Thyroid gland (tissue), 4 donors: ENCODE results near the gene SIM1. TPM values are rescaled to one million over a fixed set of nuclear protein-coding genes. Genes with fewer than 3 reads are reported as not detected.

ENCODE experiments used
- DNase-seq, 2 donors: peaks; one replicate each; pipeline ENCODE4 v3.0.0-alpha.2; 2019
- H3K27ac ChIP-seq, 3 donors: fragments of 200-600 bp; sonication (generic); 1 replicate in 2 of 3; 2 replicates in 1 of 3; pipeline ENCODE4 v1.5.1; 2016 to 2019; ENCODE audit warnings: mild to moderate bottlenecking in 1 of 3, moderate library complexity in 1 of 3
- H3K27me3 ChIP-seq: fragments of 200-600 bp; sonication (generic); one replicate; pipeline ENCODE4 v1.5.1; 2019
- H3K36me3 ChIP-seq, 2 donors: fragments of 200-600 bp; sonication (generic); one replicate each; pipeline ENCODE4 v1.5.1; 2016 to 2019
- H3K4me1 ChIP-seq, 2 donors: fragments of 200-600 bp; sonication (generic); one replicate each; pipeline ENCODE4 v1.5.1; 2017 to 2019
- H3K4me3 ChIP-seq, 3 donors: fragments of 200-600 bp; sonication (generic); replicated peaks in 1 of 3; 1 replicate in 2 of 3; 2 replicates in 1 of 3; pipeline ENCODE4 v1.5.1; 2016; ENCODE audit warnings: mild to moderate bottlenecking in 1 of 3
- H3K9me3 ChIP-seq: fragments of 200-600 bp; sonication (generic); one replicate; pipeline ENCODE4 v1.5.1; 2017
- POLR2A ChIP-seq, 2 donors: fragments of 450-650 bp; IDR thresholded peaks; one replicate each; pipeline ENCODE4 v1.6.1; 2017; ENCODE audit warnings: antibody characterized with exemption in 2 of 2, mild to moderate bottlenecking in 2 of 2, moderate library complexity in 1 of 2
- WGBS, 2 donors: methylation state at CpG; one replicate each; pipeline ENCODE4 v1.1.5; 2017; 5-methylcytosine and 5-hydroxymethylcytosine counted together
- intact Hi-C: fragments of 100-400 bp; cut with DNase I; formaldehyde crosslinking; loops from one replicate; pipeline ENCODE4 v1.15.1; 2023
- total RNA-seq, 4 donors: library from RNA; depleted of rRNA; stranded (reverse); fragments of >200 nt; gene quantifications; one replicate each; pipeline ENCODE4 v1.2.3, GENCODE V29; 2016
- TF ChIP-seq, protein P1 (sequence below), 6 experiments: fragments of 200-600 bp in 3 of 6; fragments of 450-650 bp in 3 of 6; sonication (generic) in 3 of 6; IDR thresholded peaks; one replicate each; pipeline ENCODE4 v1.5.1; 2016 to 2019; ENCODE audit warnings: antibody characterized with exemption in 6 of 6, mild to moderate bottlenecking in 2 of 6, inconsistent platforms in 1 of 6, moderate library complexity in 1 of 6

SIM1 gene
- total RNA-seq, 4 donors from 2014 or later: not detected

DNA sequence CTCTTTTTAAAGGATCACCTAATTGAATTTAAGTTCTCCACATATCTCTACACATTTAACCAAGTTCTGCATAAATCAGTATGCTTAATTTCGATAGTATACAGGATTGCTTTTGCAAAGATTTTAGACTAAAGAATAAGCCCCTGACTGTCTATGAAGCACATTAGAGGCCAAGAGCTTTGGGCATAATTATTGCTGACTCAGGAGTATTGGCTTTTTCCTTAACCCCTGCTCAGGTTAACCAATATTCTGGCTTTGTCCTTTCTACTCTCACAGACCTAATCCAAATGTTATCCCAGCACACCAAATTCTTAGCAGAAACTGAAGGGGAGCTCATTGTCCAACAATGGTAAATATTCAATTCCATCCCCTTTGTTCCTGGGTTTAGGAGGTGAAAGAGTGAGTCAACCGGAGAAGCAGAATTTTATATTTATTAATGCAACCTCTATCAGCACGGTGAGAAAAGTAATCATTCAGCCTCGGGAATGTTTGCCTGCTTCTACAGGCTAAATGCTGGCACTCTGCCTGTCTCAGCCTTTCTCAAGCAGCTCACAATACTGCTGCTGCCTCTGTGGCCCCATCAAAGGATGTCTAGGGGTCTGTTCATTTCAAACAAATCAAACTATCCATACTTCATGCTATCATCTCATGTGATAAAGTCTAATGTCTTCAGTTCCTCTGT is 125.0 kb downstream of the SIM1 start:
- intact Hi-C loops: no loop called here
- no peak for TF ChIP-seq POLR2A (IDR thresholded peaks at IDR 0.05)
- TF ChIP-seq, protein P1, sequence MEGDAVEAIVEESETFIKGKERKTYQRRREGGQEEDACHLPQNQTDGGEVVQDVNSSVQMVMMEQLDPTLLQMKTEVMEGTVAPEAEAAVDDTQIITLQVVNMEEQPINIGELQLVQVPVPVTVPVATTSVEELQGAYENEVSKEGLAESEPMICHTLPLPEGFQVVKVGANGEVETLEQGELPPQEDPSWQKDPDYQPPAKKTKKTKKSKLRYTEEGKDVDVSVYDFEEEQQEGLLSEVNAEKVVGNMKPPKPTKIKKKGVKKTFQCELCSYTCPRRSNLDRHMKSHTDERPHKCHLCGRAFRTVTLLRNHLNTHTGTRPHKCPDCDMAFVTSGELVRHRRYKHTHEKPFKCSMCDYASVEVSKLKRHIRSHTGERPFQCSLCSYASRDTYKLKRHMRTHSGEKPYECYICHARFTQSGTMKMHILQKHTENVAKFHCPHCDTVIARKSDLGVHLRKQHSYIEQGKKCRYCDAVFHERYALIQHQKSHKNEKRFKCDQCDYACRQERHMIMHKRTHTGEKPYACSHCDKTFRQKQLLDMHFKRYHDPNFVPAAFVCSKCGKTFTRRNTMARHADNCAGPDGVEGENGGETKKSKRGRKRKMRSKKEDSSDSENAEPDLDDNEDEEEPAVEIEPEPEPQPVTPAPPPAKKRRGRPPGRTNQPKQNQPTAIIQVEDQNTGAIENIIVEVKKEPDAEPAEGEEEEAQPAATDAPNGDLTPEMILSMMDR (IDR thresholded peaks at IDR 0.05): no peak
- WGBS, 2 donors: 71 to 87% methylated on average over 4 of the region's 4 CpGs
- Histone ChIP-seq H3K4me1 (no peaks in the 10 kb centered on the region), H3K36me3 (no peaks in the 10 kb centered on the region), H3K27ac (no peak overlapping the region), H3K27me3 (no peaks in the 10 kb centered on the region), H3K9me3 (no peaks in the 10 kb centered on the region), H3K4me3 (no peak overlapping the region)
- no peak for DNase-seq

DNA sequence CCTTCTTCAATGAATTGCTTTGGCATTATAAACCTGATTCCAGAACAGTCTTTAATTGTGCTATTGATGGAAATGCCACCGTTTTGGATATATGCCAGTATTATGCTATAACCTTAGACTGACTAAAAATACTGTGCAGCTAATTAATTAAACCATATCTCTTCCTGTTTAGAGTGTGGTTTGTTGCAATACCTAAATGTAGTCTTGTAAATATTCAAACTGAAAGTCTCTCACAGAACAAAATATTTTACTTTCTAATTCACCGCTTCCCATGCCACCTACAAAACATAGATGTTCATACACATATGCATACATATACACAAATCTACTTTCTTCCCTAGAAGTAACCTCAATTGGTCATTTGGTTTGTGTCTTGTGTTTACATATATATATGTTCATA is 126.6 kb downstream of the SIM1 start:
- H3K27me3 ChIP-seq: no peaks in the 10 kb centered on the region
- no peaks in the 10 kb centered on the region for H3K9me3 ChIP-seq
- no peaks in the 10 kb centered on the region for H3K36me3 ChIP-seq
- no peak overlapping the region for H3K4me3 ChIP-seq
- no peaks in the 10 kb centered on the region for H3K4me1 ChIP-seq
- 83 to 85% methylated on average over 2 of the region's 2 CpGs for WGBS, 2 donors
- no peak for DNase-seq
- no peak for TF ChIP-seq POLR2A (IDR thresholded peaks at IDR 0.05)
- TF ChIP-seq, protein P1 (IDR thresholded peaks at IDR 0.05): no peak
- no peak overlapping the region for H3K27ac ChIP-seq
- intact Hi-C loops: no loop called here

DNA sequence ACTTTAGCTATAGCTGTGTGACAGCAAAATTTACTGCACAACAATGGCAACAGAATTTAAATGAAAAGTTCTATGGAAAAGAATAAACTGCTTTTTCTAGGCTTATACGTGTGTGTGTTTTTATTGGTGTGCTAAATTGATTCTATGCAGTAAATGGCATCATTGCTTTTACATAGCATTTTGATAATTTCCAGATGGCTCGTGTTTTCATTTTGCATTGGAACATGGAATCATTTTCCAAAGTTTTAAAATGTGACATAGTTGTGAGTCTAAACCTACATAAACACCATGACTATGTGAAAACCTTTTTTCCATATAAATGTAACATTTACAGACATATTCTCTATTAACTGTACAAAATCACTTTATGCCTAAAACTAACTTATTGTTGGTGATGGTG is 127.8 kb downstream of the SIM1 start:
- WGBS, 2 donors: 78 to 85% methylated on average over 2 of the region's 2 CpGs
- intact Hi-C loops: no loop called here

DNA sequence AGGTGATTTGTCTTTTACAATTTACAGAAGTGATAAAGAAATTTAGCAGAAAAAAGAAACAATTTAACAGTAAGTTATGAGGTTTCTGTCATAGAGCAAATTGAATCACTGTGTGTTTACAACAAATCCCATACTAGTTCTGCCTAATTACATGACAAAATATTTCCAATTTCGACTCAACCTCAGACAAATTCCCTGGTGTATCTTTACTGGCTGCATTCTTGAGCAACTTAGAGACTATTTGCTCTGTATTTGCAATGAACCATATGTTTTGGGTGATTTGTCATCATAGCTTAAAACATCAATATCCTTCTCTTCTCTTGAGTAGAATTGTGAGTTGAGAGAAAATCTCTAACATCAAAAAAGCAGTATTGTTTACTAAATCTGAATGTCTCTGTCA is 128.7 kb downstream of the SIM1 start:
- Histone ChIP-seq H3K4me1 (no peaks in the 10 kb centered on the region), H3K27ac (no peak overlapping the region), H3K9me3 (no peaks in the 10 kb centered on the region), H3K4me3 (no peak overlapping the region), H3K36me3 (no peaks in the 10 kb centered on the region), H3K27me3 (no peaks in the 10 kb centered on the region)
- no peak for DNase-seq
- intact Hi-C loops: no loop called here
- 45 to 46% methylated on average over 1 of the region's 1 CpG for WGBS, 2 donors
- TF ChIP-seq, protein P1 (IDR thresholded peaks at IDR 0.05): no peak
- no peak for TF ChIP-seq POLR2A (IDR thresholded peaks at IDR 0.05)

More for the DNA sequence above, 127.8 kb downstream of the SIM1 start:
- DNase-seq: no peak
- Histone ChIP-seq H3K9me3 (no peaks in the 10 kb centered on the region), H3K4me3 (no peak overlapping the region), H3K27ac (no peak overlapping the region), H3K27me3 (no peaks in the 10 kb centered on the region), H3K36me3 (no peaks in the 10 kb centered on the region), H3K4me1 (no peaks in the 10 kb centered on the region)
- TF ChIP-seq, protein P1 (IDR thresholded peaks at IDR 0.05): no peak
- TF ChIP-seq POLR2A (IDR thresholded peaks at IDR 0.05): no peak
